ENCODE measurements around the gene GIN1. TPM values are rescaled to one million over a fixed set of nuclear protein-coding genes. Genes with fewer than 3 reads are reported as not detected.

Gene GIN1
- total and polyA plus RNA-seq, 9 of the 15 experiments (the other 6 are each of a cell fraction or from before 2014, with no cell fraction given), result 2.4 to 9.8 (median 7.8) TPM

- no peak for TF ChIP-seq PREB (CRISPR knock-in tag; IDR thresholded peaks at IDR 0.05)
- no peak for TF ChIP-seq ZNF551 (CRISPR knock-in tag; IDR thresholded peaks at IDR 0.05)
- no peak for TF ChIP-seq MLLT1 (IDR thresholded peaks at IDR 0.05)
- peak; percentile 90; the same call in 1 of the 2 replicates for TF ChIP-seq HOMEZ (CRISPR knock-in tag; IDR thresholded peaks at IDR 0.05)
- TF ChIP-seq CTCFL (IDR thresholded peaks at IDR 0.05; ENCODE audit: borderline replicate concordance, insufficient read depth, low read depth, low read length, poor library complexity, severe bottlenecking), result no peak
- TF ChIP-seq ZNF165 (CRISPR knock-in tag; IDR thresholded peaks at IDR 0.05; ENCODE audit: borderline replicate concordance), result peak; percentile 90; the same call in 1 of the 2 replicates
- TF ChIP-seq SMARCB1 (IDR thresholded peaks at IDR 0.05; ENCODE audit: insufficient read length, low read depth), result no peak
- no peak for TF ChIP-seq ZNF232 (CRISPR knock-in tag; IDR thresholded peaks at IDR 0.05)
- TF ChIP-seq RREB1 (CRISPR knock-in tag; IDR thresholded peaks at IDR 0.05), result peak; percentile 89; the same call in 1 of the 2 replicates
- no peak for TF ChIP-seq THAP7 (CRISPR knock-in tag; IDR thresholded peaks at IDR 0.05)
- TF ChIP-seq HDAC3 (IDR thresholded peaks at IDR 0.05; ENCODE audit: borderline replicate concordance, partially characterized antibody), result no peak
- no peak for TF ChIP-seq SETDB1 (IDR thresholded peaks at IDR 0.05; ENCODE audit: low read length)
- TF ChIP-seq HLTF (IDR thresholded peaks at IDR 0.05), result no peak
Measured at GRCh38 chr5:103057208-103058130, 62.5 kb downstream of the GIN1 start (continued).
